A673 (cell line): ENCODE data around the gene NLRC5. TPM values are rescaled to one million over a fixed set of nuclear protein-coding genes. Genes with fewer than 3 reads are reported as not detected.

Experiments used
- BruUV-seq: library from RNA; stranded (reverse); fragments of 400-500 nt; replicated peaks from 2 replicates; lab custom pipeline; 2021; lab: Mats Ljungman, UMichigan
- CTCF ChIA-PET: fragments of 300-600 bp; sonication (Branson Sonifier 250); formaldehyde crosslinking; loops from one replicate; lab custom pipeline; 2022; ENCODE audit warnings: antibody characterized with exemption; lab: Charles Lee
- POLR2A ChIA-PET: fragments of 300-600 bp; sonication (Branson Sonifier 250); formaldehyde crosslinking; loops from one replicate; lab custom pipeline; 2022; ENCODE audit warnings: antibody characterized with exemption; ENCODE audit not compliant: low non-redundant PET; lab: Charles Lee
- DNase-seq: peaks from one replicate; pipeline ENCODE4 v3.0.0-alpha.2; 2015; ENCODE audit warnings: low spot score
- H3K27ac ChIP-seq: fragments of 200-600 bp; sonication (generic); 2 replicates; pipeline ENCODE4 v1.5.1; 2016; ENCODE audit warnings: mixed run types, low read depth, mild to moderate bottlenecking, mixed read lengths, antibody characterized with exemption, low read length; ENCODE audit not compliant: poor library complexity, severe bottlenecking
- H3K27me3 ChIP-seq: fragments of 200-600 bp; sonication (generic); replicated peaks from 2 replicates; pipeline ENCODE4 v1.6.1; 2017; ENCODE audit warnings: mixed run types, low read depth, mild to moderate bottlenecking, mixed read lengths, antibody characterized with exemption, low read length; ENCODE audit not compliant: insufficient read depth, poor library complexity
- H3K36me3 ChIP-seq: fragments of 200-600 bp; sonication (generic); 2 replicates; pipeline ENCODE4 v1.6.1; 2016; ENCODE audit warnings: mixed run types, mild to moderate bottlenecking, mixed read lengths, antibody characterized with exemption, low read length; ENCODE audit not compliant: insufficient read depth, poor library complexity, severe bottlenecking
- H3K4me1 ChIP-seq: fragments of 200-600 bp; sonication (generic); 2 replicates; pipeline ENCODE4 v1.6.1; 2017; ENCODE audit warnings: mixed run types, mild to moderate bottlenecking, mixed read lengths, antibody characterized with exemption, low read length; ENCODE audit not compliant: insufficient read depth, poor library complexity, severe bottlenecking
- H3K4me3 ChIP-seq: fragments of 200-600 bp; sonication (generic); 2 replicates; pipeline ENCODE4 v1.5.1; 2016; ENCODE audit warnings: low read depth, mixed run types, mild to moderate bottlenecking, mixed read lengths, low read length; ENCODE audit not compliant: poor library complexity, severe bottlenecking
- H3K9me3 ChIP-seq: fragments of 200-600 bp; sonication (generic); 2 replicates; pipeline ENCODE4 v1.6.1; 2016; ENCODE audit warnings: mixed run types, low read depth, mild to moderate bottlenecking, mixed read lengths, antibody characterized with exemption, low read length; ENCODE audit not compliant: poor library complexity, severe bottlenecking
- CTCF ChIP-seq: fragments of 300-800, 200-600 bp; sonication (generic); conservative IDR thresholded peaks from 2 replicates; pipeline ENCODE4 v1.5.1; 2017; ENCODE audit warnings: low read depth, mild to moderate bottlenecking, antibody characterized with exemption, low read length, moderate library complexity, mixed read lengths
- EZH2 ChIP-seq: fragments of 200-600 bp; sonication (generic); IDR thresholded peaks from 2 replicates; pipeline ENCODE4 v1.6.1; 2017; ENCODE audit warnings: borderline replicate concordance, low read depth, mild to moderate bottlenecking, mixed read lengths, antibody characterized with exemption, low read length; ENCODE audit not compliant: poor library complexity, severe bottlenecking
- intact Hi-C: fragments of 100-400 bp; cut with micrococcal nuclease; formaldehyde crosslinking; loops from one replicate; pipeline ENCODE4 v1.10.0; 2022; ENCODE audit not compliant: unreplicated experiment
- total RNA-seq: library from RNA; stranded (reverse); gene quantifications from 2 replicates; pipeline ENCODE4 v1.2.3, GENCODE V29; 2021

Gene NLRC5
- total RNA-seq, 1 experiment from 2014 or later: 13.1 TPM

DNA sequence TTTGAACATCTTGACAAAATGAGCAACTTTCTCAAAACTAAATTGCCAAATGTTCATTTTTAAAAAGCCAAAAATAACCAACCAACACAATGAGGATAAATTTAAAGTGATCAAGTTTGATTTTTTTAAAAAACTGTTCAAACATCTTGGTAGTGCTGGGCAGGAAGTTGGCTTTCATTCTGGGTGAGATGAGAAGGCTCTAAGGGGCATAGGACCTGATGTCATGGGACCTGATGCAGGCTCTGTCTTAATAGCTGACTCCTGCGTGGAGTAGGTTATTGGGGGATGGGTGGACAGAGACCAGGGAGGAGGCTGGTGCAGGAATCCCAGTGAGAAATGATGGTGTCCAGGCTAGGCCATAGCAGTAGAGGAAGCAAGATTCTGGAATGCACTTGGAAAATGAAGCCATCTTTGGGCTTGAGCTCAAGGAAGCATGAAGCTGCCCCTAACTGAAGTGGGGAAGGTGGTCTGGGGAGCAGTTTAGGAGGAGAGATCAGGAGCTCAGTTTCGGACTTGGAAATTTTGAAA, 20.4 kb downstream of the NLRC5 start:
- Histone ChIP-seq H3K27me3 (no peaks in the 10 kb centered on the region), H3K4me1 (no peaks in the 10 kb centered on the region), H3K9me3 (no peaks in the 10 kb centered on the region), H3K36me3 (no peaks in the 10 kb centered on the region), H3K4me3 (no peak overlapping the region), H3K27ac (no peak overlapping the region)
- no peak for DNase-seq
- TF ChIP-seq EZH2 (no peak), CTCF (no peak)
- BruUV-seq: no TSS peak
- intact Hi-C loops: no loop called here
- POLR2A ChIA-PET: no interaction called here
- CTCF ChIA-PET: no interaction called here

GRCh38 chr16:57012353-57012752, 23.0 kb downstream of the NLRC5 start:
- ChIA-PET CTCF (no interaction called here), POLR2A (no interaction called here)
- Histone ChIP-seq H3K36me3 (no peaks in the 10 kb centered on the region), H3K4me3 (no peak overlapping the region), H3K27ac (no peak overlapping the region), H3K4me1 (no peaks in the 10 kb centered on the region), H3K27me3 (no peaks in the 10 kb centered on the region), H3K9me3 (no peaks in the 10 kb centered on the region)
- intact Hi-C loops: no loop called here
- no TSS peak for BruUV-seq
- no peak for DNase-seq
- TF ChIP-seq EZH2 (no peak), CTCF (no peak)

DNA sequence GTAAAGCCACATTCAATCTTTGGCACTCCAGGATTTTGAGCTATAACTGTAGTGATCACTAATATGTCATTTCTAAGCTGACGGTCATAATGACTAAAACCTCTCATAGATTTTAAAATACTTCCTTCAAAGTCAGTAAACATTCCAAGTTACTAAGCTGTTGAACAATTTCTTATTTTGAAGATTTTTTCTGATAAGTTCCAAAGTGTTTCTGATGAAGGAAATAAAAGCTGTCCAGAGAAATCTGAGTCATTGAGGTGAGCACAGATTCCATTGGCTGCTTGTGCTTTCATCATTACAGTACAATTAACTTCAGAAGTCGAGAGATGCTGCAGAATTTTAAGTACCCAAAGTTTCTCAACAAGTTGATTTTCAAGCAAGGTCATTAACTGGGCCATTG, 23.9 kb downstream of the NLRC5 start:
- no peak overlapping the region for H3K4me3 ChIP-seq
- H3K27ac ChIP-seq: no peak overlapping the region
- intact Hi-C loops: no loop called here
- H3K27me3 ChIP-seq: no peaks in the 10 kb centered on the region
- CTCF ChIA-PET: no interaction called here
- DNase-seq: no peak
- POLR2A ChIA-PET: no interaction called here
- no peaks in the 10 kb centered on the region for H3K9me3 ChIP-seq
- no TSS peak for BruUV-seq
- no peaks in the 10 kb centered on the region for H3K4me1 ChIP-seq
- no peak for TF ChIP-seq EZH2
- H3K36me3 ChIP-seq: no peaks in the 10 kb centered on the region

GRCh38 chr16:57013902-57014301, 24.5 kb downstream of the NLRC5 start:
- no peaks in the 10 kb centered on the region for H3K27me3 ChIP-seq
- H3K9me3 ChIP-seq: no peaks in the 10 kb centered on the region
- H3K27ac ChIP-seq: no peak overlapping the region
- ChIA-PET CTCF (no interaction called here), POLR2A (no interaction called here)
- BruUV-seq: no TSS peak
- TF ChIP-seq EZH2 (no peak), CTCF (no peak)
- no peak for DNase-seq
- H3K4me3 ChIP-seq: no peak overlapping the region
- H3K4me1 ChIP-seq: no peaks in the 10 kb centered on the region
- intact Hi-C loops: no loop called here
- no peaks in the 10 kb centered on the region for H3K36me3 ChIP-seq
